ENCODE data around the gene SYNM.

Gene SYNM

DNA sequence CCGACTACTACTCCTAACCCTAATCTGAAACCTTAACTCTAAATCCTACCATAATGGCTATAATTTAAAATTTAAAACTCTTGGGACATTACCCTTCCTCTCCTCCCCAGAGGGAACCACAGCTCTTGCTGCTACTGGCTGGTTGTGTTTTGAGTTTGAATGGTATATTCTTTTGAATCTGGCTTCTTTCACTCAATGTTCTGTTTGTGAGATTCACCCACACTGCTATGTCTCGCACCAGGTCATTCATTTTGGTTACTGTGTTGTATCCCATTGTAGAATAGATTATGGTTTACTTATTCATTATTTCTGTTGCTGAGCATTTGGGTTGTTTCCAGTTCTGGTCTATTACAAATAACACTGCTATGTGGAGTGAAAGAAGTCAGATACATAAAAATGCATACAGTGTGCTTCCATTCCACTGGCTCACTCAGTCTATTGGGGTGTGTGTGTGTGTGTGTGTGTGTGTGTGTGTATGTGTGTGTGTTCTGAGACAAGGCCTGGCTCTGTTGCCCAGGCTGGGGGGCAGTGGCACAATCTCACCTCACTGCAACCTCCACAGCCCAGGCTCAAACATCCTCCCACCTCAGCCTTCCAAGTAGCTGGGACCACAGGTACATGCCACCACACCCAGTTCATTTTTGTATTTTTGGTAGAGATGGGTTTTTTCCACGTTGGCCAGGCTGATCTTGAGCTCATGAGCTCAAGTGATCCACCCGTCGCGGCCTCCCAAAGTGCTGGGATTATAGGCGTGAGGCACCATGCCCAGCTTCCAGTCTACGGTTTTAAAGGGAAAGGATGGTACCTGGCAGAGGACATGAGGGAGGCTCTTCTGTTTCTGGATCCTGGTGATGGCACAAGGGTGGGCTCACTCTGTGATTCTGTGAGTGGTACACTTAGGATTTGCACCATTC lies 19.2 kb upstream of the SYNM start:
- DNase-seq (ENCODE audit: low read depth in 2 of 2) = peak; percentile 56 to 66

DNA sequence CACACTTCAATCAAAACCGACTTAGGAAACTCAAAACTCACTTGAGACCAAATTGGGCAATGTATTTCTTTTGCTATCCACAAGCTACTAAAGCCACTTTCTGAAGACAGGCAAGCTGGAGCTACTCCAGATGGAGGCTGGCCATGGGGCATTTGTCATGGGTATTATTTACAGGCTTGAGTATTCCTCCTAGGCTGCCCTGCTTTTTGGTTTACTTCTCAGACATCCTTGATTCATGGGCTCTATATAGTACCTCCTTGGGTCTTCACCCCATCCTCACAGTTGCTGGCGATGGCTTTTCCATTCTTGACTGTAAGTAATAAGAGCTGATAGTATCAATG lies 18.6 kb upstream of the SYNM start:
- DNase-seq (ENCODE audit: low read depth in 2 of 2) = no peak

DNA sequence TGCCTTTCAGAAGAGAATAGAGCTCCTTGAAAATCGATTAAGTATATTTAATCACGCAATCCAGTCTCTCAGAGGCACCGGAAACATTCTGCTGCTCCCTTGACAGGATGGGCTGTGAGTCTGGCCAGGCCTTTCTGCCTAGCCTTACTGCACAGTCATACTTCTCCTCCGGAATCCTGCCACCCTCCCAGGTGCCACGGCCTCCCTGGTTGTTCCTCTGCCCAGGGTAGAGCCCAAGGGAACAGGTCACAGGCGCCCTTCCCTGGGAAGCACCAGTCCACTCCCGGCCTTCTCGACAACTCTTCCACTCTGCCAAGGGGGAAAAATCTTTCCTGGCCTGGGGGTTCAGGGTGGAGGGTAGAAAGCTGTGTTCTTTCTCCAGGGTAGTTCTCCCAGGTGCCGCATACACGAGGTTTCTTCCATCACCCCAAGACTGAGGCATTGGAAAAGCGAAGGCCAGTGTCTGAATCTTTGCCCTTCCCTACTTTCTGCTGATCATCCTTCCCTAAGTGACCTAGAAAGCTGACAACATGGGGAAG lies 17.4 kb upstream of the SYNM start:
- no peak for DNase-seq (ENCODE audit: low read depth in 2 of 2)

DNA sequence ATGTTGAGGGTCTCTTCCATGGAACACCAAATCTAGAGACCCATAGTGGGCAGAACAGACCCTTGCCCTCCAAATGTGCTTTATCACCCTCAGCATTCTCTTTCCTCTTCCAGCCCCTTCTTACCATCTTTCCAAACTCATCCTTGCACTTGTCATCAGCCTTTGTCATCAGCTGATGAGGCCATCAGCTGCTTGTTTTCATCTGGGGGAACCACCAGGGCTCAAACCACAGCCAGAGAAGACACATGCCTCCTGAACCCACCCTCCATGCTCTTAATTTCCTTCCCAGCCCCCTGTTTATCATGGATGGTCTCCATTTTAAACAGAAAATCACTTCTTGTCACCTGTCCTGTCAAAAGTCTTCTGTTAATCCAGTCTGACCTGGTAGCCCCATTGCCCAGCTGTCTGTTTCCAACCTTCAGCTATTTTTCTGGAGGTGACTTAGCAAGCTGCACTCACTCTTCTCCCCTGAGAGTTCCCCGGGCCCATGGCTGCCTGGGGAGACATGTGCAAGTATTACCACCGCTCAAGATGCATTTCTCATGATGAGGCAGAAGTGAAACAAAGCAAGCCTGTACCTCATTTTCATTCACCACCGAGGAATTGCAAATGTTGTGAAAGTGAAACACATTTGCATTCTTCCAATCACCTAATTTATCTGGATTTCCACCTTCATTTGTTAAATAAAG lies 14.7 kb upstream of the SYNM start:
- DNase-seq (ENCODE audit: low read depth in 2 of 2) = no peak

DNA sequence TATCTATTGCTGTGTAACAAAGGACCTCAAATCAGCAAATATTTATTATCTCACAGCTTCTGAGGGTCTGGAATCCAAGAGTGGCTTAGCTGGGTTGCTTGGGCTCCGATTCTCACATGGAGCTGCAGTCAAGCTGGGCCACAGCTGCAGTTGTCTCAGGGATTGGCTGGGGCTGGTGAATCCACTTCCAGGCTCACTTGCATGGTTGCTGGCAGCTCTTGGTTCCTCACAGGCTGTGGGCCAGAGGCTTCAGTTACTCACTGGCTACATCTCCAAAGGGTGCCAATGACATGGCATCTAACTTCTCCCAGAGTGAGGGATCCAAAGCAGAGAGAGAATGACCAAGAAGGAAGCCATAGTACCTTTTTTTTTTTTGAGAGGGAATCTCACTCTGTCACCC lies 13.9 kb upstream of the SYNM start:
- DNase-seq (ENCODE audit: low read depth in 2 of 2) = no peak

DNA sequence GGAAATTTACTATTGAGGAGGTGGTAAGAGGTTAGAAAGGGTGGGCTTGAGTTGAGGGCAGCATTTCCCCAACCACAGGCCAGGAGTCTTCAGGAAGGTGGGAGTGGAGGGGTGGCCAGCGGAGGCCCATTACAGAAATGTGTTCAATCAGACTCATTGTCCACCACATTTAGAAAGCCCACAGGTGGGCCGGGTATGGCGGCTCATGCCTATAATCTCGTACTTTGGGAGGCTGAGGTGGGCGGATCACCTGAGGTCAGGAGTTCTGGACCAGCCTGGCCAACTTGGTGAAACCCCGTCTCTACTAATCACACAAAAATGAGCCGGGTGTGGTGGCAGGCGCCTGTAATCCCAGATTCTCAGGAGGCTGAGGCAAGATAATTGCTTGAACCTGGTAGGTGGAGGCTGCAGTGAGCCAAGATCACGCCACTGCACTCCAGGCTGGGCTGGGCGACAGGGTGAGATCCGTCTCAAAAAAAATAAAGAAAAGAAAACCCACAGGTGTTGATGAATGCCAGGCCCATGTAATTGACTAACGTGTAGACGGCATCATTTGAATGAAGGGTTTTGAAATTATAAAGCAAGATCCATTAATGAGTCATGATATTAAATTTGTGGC lies 12.2 kb upstream of the SYNM start:
- DNase-seq (ENCODE audit: low read depth in 2 of 2) = no peak

DNA sequence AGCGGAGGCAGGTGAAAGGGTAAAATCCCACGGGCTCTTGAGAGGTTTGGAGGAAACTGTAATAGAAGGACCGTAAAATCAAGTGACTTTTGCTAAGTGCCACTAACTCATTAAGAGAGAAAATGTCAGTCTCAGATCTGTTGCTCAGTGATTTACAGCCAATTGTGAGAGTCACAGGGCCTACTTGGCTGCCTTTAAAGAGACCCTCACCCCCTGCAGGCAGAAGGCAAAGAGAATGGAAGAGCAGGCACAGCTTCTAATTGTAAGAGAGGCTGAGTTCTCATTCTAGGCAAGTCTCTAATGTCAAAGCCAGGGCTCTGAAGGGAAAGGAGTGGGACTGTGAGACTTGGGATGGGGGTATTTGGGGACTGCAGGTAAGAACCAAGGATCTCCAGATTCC lies 9.3 kb upstream of the SYNM start:
- no peak for DNase-seq (ENCODE audit: low read depth in 2 of 2)

DNA sequence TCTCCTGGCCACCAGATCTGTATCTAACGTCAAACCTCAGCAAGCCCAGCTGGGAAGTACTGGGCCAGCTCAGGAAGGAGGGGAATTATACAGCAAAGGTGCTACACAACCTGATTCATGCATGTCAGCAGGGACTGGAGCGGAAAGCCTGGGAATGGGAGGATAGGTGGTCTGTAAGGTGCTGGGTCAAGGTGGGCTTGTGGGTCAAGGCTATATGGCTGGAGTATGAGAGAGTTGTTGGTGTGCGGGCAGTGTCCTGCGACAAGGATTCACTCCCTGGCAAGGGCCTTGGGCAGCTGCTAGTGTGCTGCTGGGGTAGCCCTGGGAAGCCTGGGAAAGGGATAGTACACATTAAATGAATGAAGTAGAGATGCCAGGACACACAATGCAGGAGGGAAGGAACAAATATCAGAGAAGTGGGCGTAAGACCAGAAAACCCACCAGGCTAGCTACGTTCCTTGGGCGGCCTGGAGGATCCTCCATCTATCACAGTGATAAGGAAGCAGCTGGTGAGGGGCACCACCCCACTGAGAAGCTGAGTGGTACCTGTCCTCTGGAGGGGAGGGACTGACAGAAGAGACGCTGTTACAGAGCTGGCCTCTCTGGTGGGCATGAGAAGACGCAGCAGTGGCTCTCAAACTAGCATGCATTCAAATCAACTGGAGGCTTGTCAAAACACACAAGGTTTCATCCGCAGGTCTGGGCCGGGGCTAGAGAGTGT lies 8.5 kb upstream of the SYNM start:
- no peak for DNase-seq (ENCODE audit: low read depth in 2 of 2)

DNA sequence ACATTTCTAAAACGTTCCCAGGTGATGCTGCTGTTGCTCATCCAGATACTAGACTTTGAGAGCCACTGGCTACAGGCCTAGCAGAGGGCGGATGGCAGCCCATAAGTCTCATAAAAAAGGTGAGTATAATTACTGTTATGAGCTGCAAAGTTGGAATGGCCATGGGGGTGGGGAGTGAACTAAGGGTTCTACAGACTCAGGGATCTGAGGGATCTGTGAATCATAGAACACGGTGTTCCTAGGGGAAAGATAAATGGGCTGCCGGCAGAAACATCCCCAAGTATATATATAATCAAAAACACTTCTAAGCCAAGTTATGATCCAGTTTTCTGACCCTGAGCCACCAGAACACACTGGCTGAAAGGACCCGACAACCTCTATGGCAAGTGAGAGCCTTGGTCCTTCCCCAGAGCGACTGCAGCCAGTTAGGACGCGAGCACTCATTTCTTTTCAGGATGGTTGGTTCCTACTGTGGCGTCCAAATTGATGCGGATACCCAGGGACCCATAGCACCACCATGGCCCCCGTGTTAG lies 7.9 kb upstream of the SYNM start:
- DNase-seq (ENCODE audit: low read depth in 2 of 2) = no peak

DNA sequence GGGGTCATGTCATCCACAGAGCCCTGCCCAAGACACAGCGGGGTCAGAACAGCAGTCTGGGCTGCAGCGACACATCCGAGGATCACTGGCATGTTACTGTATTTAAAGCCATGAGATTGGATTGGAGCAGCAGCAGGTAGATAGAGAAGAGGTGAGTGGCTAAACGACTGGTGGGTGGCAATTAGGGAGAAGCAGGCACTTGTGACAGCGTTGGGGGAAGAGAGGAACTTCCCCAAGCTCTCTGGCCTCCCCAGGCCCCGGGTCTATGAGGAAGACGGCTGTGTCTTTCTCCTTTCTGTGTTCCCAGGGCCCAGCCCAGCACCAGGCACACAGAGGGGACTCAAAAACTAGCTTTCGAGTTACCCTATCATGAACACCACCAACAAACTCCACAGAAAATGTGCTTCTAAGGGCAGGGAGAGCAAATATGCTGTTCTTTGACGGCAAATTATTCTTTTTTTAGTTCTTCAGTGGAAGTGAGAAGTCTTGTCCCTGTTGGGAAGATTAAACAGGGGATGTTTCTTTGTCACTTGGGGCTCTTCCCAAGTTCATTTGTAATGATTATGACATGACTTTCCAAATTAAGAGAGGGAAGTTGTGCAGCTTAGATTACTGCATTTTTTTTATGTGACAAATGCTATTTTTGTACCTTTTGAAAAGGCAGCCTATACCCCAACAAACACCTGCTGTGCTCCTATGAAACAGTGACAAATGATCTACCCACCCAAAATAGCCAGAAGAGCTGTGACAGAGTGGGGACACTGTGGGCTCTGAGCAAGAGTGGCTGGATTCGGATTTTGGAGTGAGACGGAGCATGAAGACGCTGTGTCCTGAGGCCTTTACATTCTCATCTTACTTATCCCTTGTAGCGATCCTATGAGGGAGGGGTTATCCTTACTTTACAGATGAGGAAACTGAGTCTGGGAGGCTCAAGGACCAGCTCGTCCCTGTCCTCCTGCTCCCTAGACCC lies 7.2 kb upstream of the SYNM start:
- DNase-seq (ENCODE audit: low read depth in 2 of 2) = no peak

DNA sequence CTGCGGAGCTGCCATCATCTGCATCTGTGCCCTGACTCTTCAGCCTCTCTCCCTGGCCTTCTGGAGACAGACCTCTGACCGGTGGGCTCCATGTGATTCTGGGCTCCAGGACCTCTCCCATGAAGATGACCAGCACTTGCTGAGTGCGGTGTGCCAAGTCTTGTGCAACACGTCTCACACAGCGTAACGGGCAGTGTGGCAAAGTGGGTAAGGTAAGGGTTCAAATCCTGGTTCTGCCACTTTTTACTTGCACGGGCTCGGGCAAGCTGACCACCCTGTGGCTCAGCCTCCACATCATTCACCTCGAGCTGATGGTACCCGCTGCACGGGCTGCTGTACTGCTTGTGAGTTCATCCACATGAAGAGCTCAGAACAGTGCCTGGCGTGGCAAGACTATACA lies 6.5 kb upstream of the SYNM start:
- DNase-seq (ENCODE audit: low read depth in 2 of 2) = no peak

DNA sequence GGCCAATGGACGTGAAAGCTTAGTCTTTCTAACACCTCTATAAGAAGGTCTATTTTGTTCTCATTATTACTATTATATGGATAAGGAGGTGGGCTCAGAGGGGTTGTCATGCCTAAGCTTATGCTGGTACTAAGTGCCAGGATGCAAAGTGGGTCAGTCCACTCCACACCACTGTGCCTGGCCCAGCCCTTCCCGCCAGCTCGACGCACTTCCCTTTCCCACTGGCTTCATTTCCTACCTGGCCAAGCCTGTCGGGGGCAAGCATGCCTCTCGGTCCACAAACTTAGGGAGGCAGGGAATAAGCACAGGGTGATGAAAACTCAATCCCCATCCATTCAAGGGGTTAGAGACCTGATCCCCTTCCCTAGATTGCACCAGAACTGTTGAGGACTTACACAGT lies 5.9 kb upstream of the SYNM start:
- DNase-seq (ENCODE audit: low read depth in 2 of 2) = no peak

DNA sequence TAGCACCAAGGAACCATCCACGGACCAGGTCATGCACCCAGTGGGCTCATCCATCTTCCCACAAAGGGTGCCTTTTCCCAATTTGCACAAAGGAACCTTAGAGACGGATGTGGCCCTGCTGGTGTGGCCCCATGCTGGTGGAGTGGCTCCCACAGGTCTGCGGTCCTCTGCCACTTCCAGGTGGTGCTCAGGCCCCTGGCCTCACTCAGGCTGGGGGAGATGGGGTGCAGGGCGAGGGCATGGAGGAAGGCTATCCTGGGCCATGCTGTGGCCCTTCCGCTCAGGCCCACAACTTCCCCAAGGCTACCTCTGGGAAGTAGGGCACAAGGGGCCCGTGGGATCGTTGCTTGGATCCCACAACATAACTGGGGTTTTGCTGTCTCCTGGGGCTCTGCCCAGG lies 5.2 kb upstream of the SYNM start:
- no peak for DNase-seq (ENCODE audit: low read depth in 2 of 2)

DNA sequence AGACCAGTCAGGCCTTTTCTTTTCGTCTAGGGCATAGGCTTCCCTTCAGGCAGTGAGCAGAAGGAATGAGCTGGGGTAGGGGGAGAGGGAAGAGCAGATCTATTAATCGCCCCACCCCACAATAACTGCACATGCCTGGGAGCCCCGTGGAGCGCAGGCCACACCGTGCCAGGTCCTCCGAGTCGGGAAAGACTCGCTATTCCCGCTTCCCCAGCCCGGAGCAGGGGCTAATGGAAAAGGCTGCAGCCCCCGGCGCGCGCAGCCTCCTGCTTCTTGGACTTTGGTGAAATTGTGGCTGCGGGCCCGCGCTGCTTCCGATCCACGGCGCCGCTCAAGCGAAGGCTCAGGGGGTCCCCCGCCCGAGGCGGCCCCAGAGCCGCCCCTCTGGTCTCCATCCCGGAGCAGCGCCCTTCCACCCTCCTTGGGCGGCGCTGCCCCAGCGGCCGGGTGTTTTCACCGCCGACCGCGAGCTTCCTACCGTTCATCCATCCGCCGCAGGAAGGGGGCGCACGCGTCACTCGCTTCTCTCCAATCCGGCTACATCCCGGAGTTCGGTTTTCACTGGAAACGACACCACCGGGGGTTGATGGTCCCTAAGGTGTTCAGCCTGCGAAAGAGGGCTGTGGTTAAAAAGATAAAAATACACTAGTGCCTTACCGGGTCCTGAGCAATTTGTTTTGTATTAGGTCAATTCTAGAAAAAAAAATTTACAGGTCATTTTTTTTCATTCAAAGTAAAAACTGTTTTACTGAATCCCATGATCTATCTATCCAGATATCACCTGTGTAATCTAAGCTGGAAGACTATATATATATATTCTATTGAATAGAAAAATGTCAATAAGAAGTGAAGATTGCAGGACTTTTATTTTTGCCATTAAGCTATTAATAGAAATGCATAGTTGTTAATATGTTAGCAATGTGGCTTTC lies 4.4 kb upstream of the SYNM start:
- no peak for DNase-seq (ENCODE audit: low read depth in 2 of 2)

DNA sequence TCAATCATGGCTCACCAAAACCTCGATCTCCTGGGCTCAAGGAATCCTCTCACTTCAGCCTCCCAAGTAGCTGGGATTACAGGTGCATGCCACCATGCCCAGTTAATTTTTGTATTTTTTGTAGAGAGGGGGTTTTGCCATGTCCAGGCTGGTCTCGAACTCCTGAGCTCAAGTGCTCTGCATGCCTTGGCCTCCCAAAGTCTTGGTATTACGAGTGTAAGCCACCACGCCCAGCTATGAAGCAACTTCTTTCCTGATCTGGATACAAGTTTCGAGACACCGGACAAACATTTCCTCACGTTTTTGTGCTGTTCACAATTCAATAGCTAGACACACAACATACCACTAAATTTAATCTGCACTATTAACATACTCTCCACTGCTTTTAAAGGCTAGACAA lies 3.4 kb upstream of the SYNM start:
- no peak for DNase-seq (ENCODE audit: low read depth in 2 of 2)

DNA sequence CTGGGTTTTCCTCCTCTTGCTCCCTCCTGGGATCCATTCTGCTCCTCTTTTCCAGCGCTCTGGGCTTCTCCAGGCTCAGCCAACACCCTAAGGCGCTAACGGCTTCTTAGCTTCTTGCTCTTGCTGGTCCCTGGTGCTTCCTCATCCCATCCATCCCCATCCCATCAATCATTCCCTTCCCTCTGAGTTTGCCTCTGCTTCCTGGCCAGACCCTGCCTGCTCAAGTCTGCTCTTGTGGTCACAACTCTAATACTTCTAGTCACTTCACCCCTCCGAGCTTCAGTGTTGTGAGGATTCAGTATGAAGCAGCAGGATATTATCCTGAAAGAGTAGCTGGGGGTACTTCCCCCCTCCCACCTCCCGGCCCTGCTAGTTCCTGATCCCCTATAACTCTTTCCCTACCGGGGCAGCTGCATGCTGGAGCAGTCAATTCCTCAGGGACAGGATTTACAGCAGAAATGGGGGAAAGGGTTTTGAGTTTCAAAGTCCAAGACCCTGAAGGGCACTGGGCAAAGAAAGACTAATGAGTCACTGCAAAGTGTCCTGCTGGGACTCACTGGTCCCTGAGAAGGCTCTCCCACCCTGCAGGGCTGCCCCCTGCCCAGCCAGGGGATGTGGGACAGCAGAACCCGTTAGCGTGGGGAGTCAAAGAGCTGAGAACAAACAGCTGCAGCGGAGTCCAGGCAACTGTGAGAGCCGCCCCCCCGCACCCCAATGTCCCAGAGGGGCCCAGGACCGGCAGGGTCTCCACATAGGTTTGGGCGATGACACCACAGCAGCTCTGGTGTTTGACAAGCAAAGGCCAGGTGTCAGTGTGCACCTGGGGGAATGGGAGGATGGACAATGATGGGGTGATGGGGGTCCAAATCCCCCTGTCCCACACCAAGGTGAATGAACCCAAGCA lies 2.3 kb upstream of the SYNM start:
- no peak for DNase-seq (ENCODE audit: low read depth in 2 of 2)

DNA sequence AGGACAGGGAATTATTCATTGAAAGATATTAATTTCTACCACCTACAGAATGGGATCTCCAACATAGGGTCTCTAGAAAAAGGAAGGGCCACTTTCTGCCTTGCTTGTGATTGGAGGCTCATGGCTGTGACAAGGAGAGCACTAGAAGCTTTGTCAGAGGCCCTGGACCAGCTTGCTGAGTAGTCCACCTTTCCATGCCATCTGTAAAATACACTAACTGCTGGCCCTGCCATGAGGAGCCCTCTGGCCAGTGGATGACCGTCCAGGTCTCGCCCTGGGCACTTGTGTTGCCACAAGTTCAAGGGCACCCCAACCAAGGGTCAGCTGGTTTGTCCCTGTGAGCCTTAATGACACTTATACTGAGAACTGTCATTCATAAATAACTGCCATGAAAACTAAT lies 1.6 kb upstream of the SYNM start:
- no peak for DNase-seq (ENCODE audit: low read depth in 2 of 2)

DNA sequence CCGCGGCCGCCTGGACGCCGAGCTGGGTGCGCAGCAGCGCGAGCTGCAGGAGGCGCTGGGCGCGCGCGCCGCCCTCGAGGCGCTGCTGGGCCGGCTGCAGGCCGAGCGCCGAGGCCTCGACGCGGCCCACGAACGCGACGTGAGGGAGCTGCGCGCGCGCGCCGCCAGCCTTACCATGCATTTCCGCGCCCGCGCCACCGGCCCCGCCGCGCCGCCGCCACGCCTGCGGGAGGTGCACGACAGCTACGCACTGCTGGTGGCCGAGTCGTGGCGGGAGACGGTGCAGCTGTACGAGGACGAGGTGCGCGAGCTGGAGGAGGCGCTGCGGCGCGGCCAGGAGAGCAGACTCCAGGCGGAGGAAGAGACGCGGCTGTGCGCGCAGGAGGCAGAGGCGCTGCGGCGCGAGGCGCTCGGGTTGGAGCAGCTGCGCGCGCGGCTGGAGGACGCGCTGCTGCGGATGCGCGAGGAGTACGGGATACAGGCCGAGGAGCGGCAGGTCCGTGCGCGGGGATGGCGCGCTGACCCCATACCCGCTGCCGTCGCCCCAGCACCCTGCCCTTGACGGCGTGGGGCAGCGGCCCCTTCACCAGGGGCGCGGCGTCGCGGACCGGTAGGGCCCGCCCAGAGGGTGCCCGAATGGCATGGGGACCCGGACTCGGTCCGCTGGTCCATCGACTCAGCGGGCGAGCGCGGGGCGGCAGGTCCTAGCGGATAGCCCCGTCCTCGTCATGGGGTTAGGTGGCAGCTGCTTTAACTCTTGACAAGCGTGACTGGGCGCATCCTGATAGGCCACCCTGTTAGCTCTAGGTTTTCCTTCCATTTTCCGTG lies 848 bp downstream of the SYNM start:
- no peak for DNase-seq (ENCODE audit: low read depth in 2 of 2)

Measured in fibroblast of skin of left biceps (primary cell).